ENCODE data around the gene BBS2. TPM values are rescaled to one million over a fixed set of nuclear protein-coding genes. Genes with fewer than 3 reads are reported as not detected.

BBS2 gene
- total RNA-seq, 4 donors from 2014 or later: 22.9 to 66.0 (median 39.6) TPM

DNA sequence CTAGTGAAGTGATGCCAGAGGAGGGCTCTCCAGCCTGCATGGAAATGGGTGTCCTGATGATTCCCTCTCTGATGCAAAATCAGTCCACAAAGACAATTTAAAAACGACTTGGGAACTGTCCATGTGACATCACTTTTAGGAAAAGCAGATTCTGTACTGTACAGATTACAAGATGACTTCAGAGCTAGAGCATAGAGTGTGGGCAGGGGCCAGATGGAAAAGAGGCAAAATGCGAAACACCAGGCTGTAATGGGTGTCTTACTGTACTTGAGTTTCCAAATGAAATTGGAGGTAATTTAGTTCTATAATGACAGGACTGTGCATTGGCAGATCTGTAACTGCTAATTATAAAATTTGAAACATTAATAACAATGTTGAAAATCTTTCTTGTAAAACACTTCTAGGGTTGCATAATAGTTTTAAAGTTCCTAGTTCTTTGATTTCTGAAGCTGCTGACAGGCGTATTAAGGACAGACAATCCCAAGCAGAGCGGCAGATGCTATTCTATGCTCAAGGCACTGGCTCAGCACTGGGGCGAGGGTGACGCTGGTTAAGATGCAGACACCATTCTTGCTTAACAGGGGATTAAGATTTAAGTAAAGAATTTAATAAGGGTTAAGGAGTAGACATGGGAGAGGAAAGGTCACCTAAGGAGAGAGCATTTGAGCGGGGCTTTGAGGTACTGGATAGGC is 38.9 kb downstream of the BBS2 start:
- DNase-seq: no peak
- peaks cover 0 to 68% (median 0%) of the 10 kb centered on the region in 3 donors for H3K36me3 ChIP-seq
- no peak overlapping the region for H3K4me3 ChIP-seq
- H3K27ac ChIP-seq: no peak overlapping the region
- H3K27me3 ChIP-seq: no peaks in the 10 kb centered on the region
- H3K9me3 ChIP-seq: no peaks in the 10 kb centered on the region
- TF ChIP-seq, protein P1, sequence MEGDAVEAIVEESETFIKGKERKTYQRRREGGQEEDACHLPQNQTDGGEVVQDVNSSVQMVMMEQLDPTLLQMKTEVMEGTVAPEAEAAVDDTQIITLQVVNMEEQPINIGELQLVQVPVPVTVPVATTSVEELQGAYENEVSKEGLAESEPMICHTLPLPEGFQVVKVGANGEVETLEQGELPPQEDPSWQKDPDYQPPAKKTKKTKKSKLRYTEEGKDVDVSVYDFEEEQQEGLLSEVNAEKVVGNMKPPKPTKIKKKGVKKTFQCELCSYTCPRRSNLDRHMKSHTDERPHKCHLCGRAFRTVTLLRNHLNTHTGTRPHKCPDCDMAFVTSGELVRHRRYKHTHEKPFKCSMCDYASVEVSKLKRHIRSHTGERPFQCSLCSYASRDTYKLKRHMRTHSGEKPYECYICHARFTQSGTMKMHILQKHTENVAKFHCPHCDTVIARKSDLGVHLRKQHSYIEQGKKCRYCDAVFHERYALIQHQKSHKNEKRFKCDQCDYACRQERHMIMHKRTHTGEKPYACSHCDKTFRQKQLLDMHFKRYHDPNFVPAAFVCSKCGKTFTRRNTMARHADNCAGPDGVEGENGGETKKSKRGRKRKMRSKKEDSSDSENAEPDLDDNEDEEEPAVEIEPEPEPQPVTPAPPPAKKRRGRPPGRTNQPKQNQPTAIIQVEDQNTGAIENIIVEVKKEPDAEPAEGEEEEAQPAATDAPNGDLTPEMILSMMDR (IDR thresholded peaks at IDR 0.05): no peak
- no peak for TF ChIP-seq POLR2A (IDR thresholded peaks at IDR 0.05)
- H3K4me1 ChIP-seq: no peaks in the 10 kb centered on the region

GRCh38 chr16:56479469-56479868 is 40.4 kb downstream of the BBS2 start:
- Histone ChIP-seq H3K27me3 (no peaks in the 10 kb centered on the region), H3K4me1 (no peaks in the 10 kb centered on the region), H3K36me3 (peaks cover 0 to 72% (median 0%) of the 10 kb centered on the region in 3 donors), H3K4me3 (no peak overlapping the region), H3K27ac (no peak overlapping the region), H3K9me3 (no peaks in the 10 kb centered on the region)
- DNase-seq: no peak
- TF ChIP-seq, protein P1 (IDR thresholded peaks at IDR 0.05): no peak
- no peak for TF ChIP-seq POLR2A (IDR thresholded peaks at IDR 0.05)

- no peak for TF ChIP-seq POLR2A (IDR thresholded peaks at IDR 0.05)
- TF ChIP-seq, protein P1 (IDR thresholded peaks at IDR 0.05): no peak
- H3K36me3 ChIP-seq: peaks cover 0 to 71% (median 0%) of the 10 kb centered on the region in 3 donors
These were observed 41.4 kb downstream of the BBS2 start for GRCh38 chr16:56478281-56479049.

GRCh38 chr16:56477096-56477878 is 42.5 kb downstream of the BBS2 start:
- no peak for TF ChIP-seq POLR2A (IDR thresholded peaks at IDR 0.05)
- TF ChIP-seq, protein P1 (IDR thresholded peaks at IDR 0.05): no peak
- H3K9me3 ChIP-seq: no peaks in the 10 kb centered on the region
- H3K4me1 ChIP-seq: no peaks in the 10 kb centered on the region
- H3K27ac ChIP-seq: no peak overlapping the region
- peaks cover 0 to 74% (median 0%) of the 10 kb centered on the region in 3 donors for H3K36me3 ChIP-seq
- H3K4me3 ChIP-seq: no peak overlapping the region
- H3K27me3 ChIP-seq: no peaks in the 10 kb centered on the region
- DNase-seq: no peak

More at GRCh38 chr16:56478281-56479049, 41.4 kb downstream of the BBS2 start:
- no peaks in the 10 kb centered on the region for H3K9me3 ChIP-seq
- H3K27me3 ChIP-seq: no peaks in the 10 kb centered on the region
- no peak overlapping the region for H3K4me3 ChIP-seq
- no peak for DNase-seq
- no peaks in the 10 kb centered on the region for H3K4me1 ChIP-seq
- no peak overlapping the region for H3K27ac ChIP-seq

DNA sequence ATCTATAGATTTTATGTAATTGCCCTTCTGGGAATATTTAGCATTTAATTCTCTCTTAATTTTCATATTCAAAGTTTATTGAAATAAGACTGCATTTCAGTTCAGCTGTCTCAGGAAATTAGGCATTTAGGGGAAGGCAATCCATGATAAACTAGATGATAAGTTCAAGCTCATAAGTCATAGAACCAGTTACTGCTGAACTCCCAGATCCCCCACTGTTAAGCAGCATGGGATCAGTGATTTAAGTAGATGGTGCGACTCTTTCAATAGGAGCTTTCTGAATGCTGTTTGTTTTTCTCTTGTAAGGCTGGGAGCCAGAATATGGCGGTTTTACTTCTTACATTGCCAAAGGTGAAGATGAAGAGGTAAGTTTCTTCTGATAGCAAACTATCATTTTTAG is 44.6 kb downstream of the BBS2 start:
- H3K4me1 ChIP-seq: no peaks in the 10 kb centered on the region
- DNase-seq: no peak
- H3K36me3 ChIP-seq: peaks cover 0 to 89% (median 0%) of the 10 kb centered on the region in 3 donors
- H3K9me3 ChIP-seq: no peaks in the 10 kb centered on the region
- no peak overlapping the region for H3K4me3 ChIP-seq
- H3K27ac ChIP-seq: no peak overlapping the region
- H3K27me3 ChIP-seq: no peaks in the 10 kb centered on the region
- TF ChIP-seq, protein P1 (IDR thresholded peaks at IDR 0.05): no peak
- TF ChIP-seq POLR2A (IDR thresholded peaks at IDR 0.05): no peak

All from Peyer's patch (tissue), 4 donors.